ENCODE results near the gene CADM1. TPM values are rescaled to one million over a fixed set of nuclear protein-coding genes. Genes with fewer than 3 reads are reported as not detected.
"Not testable (repeated sequence)": the region's sequence is repeated elsewhere in the genome, so short reads cannot be mapped to it uniquely, and the experiment has no call there.

The CADM1 gene
- total RNA-seq, 1 donor from 2014 or later: 1.7 TPM

- intact Hi-C loops (cut with micrococcal nuclease): no loop called here
- no peaks in the 10 kb centered on the region for H3K9me3 Mint-ChIP-seq
- DNase-seq (ENCODE audit: low spot score): no peak
- H3K27me3 Mint-ChIP-seq (ENCODE audit: low read depth): peaks cover 1% of the 10 kb centered on the region
- H3K4me3 Mint-ChIP-seq (ENCODE audit: low read depth): no peak overlapping the region
- H3K4me1 Mint-ChIP-seq (ENCODE audit: low read depth): no peaks in the 10 kb centered on the region
- H3K36me3 Mint-ChIP-seq (ENCODE audit: low read depth): no peaks in the 10 kb centered on the region
- H3K27ac Mint-ChIP-seq: no peak overlapping the region
Observed at GRCh38 chr11:115481528-115481927, 22.7 kb downstream of the CADM1 start.

GRCh38 chr11:115480611-115481010 lies 23.6 kb downstream of the CADM1 start:
- Mint-ChIP-seq H3K36me3 (ENCODE audit: low read depth) (no peaks in the 10 kb centered on the region), H3K4me1 (ENCODE audit: low read depth) (no peaks in the 10 kb centered on the region), H3K27ac (no peak overlapping the region), H3K9me3 (no peaks in the 10 kb centered on the region), H3K4me3 (ENCODE audit: low read depth) (no peak overlapping the region), H3K27me3 (ENCODE audit: low read depth) (peaks cover 1% of the 10 kb centered on the region)
- DNase-seq (ENCODE audit: low spot score): no peak
- intact Hi-C loops (cut with micrococcal nuclease): no loop called here

- Mint-ChIP-seq H3K27ac (no peak overlapping the region), H3K9me3 (no peaks in the 10 kb centered on the region), H3K27me3 (ENCODE audit: low read depth) (peaks cover 1% of the 10 kb centered on the region), H3K36me3 (ENCODE audit: low read depth) (no peaks in the 10 kb centered on the region), H3K4me3 (ENCODE audit: low read depth) (no peak overlapping the region), H3K4me1 (ENCODE audit: low read depth) (no peaks in the 10 kb centered on the region)
- intact Hi-C loops (cut with micrococcal nuclease): no loop called here
- DNase-seq (ENCODE audit: low spot score): no peak
Observed at GRCh38 chr11:115477410-115477809, 26.8 kb downstream of the CADM1 start.

DNA sequence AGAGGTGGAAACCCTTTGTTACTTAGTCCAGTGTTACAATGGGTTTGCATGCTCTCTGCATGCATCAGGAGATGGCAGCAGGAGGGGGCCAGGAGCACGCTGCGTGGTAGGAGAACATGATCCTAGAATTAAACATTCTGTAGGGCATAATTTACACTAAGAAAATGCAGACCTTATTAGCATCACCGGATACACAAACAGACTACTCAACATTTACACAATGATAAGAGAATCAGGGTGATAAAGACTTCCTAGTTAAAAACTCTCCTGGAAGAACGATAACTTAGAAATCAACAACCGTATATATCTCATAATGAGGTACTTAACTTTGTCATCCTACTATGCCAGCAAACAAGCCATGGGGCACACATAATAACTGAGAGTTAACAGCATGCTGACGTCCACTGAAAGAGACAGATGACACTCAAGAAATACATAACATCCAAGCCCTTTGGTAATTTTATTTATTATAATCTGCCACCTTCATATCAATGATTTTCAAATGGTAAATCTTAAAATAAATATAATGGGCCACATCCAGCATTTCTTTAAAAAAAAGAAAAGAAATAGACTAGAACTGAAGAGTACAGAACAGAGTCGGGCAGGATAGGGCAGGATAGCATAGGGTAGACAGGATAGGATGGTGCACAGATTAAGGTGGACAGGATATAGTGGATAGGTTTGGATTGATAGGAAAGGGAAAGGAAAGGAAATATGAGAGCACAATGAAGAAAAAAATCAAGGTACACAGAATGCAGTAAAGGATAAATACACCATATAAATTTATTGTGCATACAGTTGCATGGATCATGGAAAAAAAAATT lies 27.5 kb downstream of the CADM1 start:
- H3K36me3 Mint-ChIP-seq (ENCODE audit: low read depth): no peaks in the 10 kb centered on the region
- peaks cover 1% of the 10 kb centered on the region for H3K27me3 Mint-ChIP-seq (ENCODE audit: low read depth)
- DNase-seq (ENCODE audit: low spot score): no peak
- no peaks in the 10 kb centered on the region for H3K9me3 Mint-ChIP-seq
- H3K27ac Mint-ChIP-seq: no peak overlapping the region
- intact Hi-C loops (cut with micrococcal nuclease): no loop called here
- no peaks in the 10 kb centered on the region for H3K4me1 Mint-ChIP-seq (ENCODE audit: low read depth)
- no peak overlapping the region for H3K4me3 Mint-ChIP-seq (ENCODE audit: low read depth)

- Mint-ChIP-seq H3K27me3 (ENCODE audit: low read depth) (peaks cover 1% of the 10 kb centered on the region), H3K4me1 (ENCODE audit: low read depth) (no peaks in the 10 kb centered on the region), H3K36me3 (ENCODE audit: low read depth) (no peaks in the 10 kb centered on the region), H3K27ac (no peak overlapping the region), H3K4me3 (ENCODE audit: low read depth) (no peak overlapping the region), H3K9me3 (no peaks in the 10 kb centered on the region)
- DNase-seq (ENCODE audit: low spot score): no peak
- intact Hi-C loops (cut with micrococcal nuclease): no loop called here
Observed at GRCh38 chr11:115475564-115475963, 28.7 kb downstream of the CADM1 start.

DNA sequence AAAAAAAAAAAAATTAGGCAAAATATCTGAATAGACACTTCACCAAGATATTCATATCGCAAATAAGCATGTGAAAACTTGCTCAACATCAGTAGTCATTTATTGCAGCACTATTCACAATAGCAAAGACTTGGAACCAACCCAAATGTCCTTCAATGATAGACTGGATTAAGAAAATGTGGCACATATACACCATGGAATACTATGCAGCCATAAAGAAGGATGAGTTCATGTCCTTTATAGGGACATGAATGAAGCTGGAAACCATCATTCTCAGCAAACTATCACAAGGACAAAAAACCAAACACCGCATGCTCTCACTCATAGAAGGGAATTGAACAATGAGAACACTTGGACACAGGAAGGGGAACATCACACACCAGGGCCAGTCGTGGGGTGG lies 29.9 kb downstream of the CADM1 start:
- H3K4me3 Mint-ChIP-seq (ENCODE audit: low read depth); DNase-seq (ENCODE audit: low spot score); intact Hi-C loops (cut with micrococcal nuclease); H3K36me3 Mint-ChIP-seq (ENCODE audit: low read depth); H3K4me1 Mint-ChIP-seq (ENCODE audit: low read depth); H3K27me3 Mint-ChIP-seq (ENCODE audit: low read depth); H3K9me3 Mint-ChIP-seq; H3K27ac Mint-ChIP-seq: not testable (repeated sequence)

GRCh38 chr11:115473167-115473566 lies 31.0 kb downstream of the CADM1 start:
- peaks cover 1% of the 10 kb centered on the region for H3K27me3 Mint-ChIP-seq (ENCODE audit: low read depth)
- H3K4me1 Mint-ChIP-seq (ENCODE audit: low read depth): no peaks in the 10 kb centered on the region
- intact Hi-C loops (cut with micrococcal nuclease): no loop called here
- no peaks in the 10 kb centered on the region for H3K36me3 Mint-ChIP-seq (ENCODE audit: low read depth)
- H3K4me3 Mint-ChIP-seq (ENCODE audit: low read depth): no peak overlapping the region
- DNase-seq (ENCODE audit: low spot score): no peak
- no peak overlapping the region for H3K27ac Mint-ChIP-seq
- no peaks in the 10 kb centered on the region for H3K9me3 Mint-ChIP-seq

DNA sequence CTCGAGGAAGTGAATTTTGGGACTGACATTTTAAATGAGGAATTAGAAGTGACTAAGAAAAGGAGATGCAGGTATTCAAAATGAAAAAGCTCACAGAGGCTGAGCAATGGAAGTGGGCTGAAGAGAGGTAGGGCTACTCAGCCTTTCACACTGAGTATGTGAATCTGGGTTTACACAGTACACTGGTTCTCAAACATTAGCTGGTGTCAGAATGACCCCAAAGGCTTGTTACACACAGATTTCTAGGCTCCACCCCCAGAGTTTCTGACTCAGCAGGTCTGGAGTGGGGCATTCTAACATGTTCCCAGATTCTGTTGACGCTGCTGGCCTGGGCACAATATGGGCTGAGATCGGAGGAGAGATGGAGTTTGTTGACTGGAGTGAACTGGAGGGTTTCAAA lies 32.8 kb downstream of the CADM1 start:
- intact Hi-C loops (cut with micrococcal nuclease): no loop called here
- Mint-ChIP-seq H3K4me1 (ENCODE audit: low read depth) (no peaks in the 10 kb centered on the region), H3K9me3 (no peaks in the 10 kb centered on the region), H3K27ac (no peak overlapping the region), H3K4me3 (ENCODE audit: low read depth) (no peak overlapping the region), H3K36me3 (ENCODE audit: low read depth) (no peaks in the 10 kb centered on the region), H3K27me3 (ENCODE audit: low read depth) (no peaks in the 10 kb centered on the region)
- no peak for DNase-seq (ENCODE audit: low spot score)

DNA sequence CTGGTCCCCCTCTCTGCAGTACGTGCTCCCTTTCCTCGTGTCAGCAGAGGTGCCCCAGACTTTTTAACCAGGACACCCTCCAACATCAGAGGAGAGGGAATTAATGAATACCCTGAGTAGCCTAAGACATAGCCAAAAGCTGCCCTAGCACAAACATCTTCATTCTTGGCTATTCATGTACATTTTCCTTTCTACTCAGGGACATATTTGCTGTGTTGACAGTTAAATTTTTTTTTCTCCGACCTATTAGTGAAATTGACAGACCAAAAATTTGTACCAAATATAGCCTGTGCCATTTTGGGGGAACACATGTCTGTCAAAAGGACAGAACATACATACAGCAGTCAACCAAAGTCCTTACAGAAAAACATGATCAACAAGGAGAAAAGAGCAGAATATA lies 33.3 kb downstream of the CADM1 start:
- H3K27ac Mint-ChIP-seq: no peak overlapping the region
- intact Hi-C loops (cut with micrococcal nuclease): no loop called here
- no peaks in the 10 kb centered on the region for H3K36me3 Mint-ChIP-seq (ENCODE audit: low read depth)
- no peaks in the 10 kb centered on the region for H3K9me3 Mint-ChIP-seq
- no peaks in the 10 kb centered on the region for H3K27me3 Mint-ChIP-seq (ENCODE audit: low read depth)
- no peak overlapping the region for H3K4me3 Mint-ChIP-seq (ENCODE audit: low read depth)
- H3K4me1 Mint-ChIP-seq (ENCODE audit: low read depth): no peaks in the 10 kb centered on the region
- DNase-seq (ENCODE audit: low spot score): no peak

- H3K4me3 Mint-ChIP-seq (ENCODE audit: low read depth): no peak overlapping the region
- H3K9me3 Mint-ChIP-seq: no peaks in the 10 kb centered on the region
- H3K27me3 Mint-ChIP-seq (ENCODE audit: low read depth): no peaks in the 10 kb centered on the region
- DNase-seq (ENCODE audit: low spot score): no peak
- no peak overlapping the region for H3K27ac Mint-ChIP-seq
- H3K4me1 Mint-ChIP-seq (ENCODE audit: low read depth): no peaks in the 10 kb centered on the region
- intact Hi-C loops (cut with micrococcal nuclease): no loop called here
- H3K36me3 Mint-ChIP-seq (ENCODE audit: low read depth): no peaks in the 10 kb centered on the region
Observed at GRCh38 chr11:115469361-115469760, 34.9 kb downstream of the CADM1 start.

DNA sequence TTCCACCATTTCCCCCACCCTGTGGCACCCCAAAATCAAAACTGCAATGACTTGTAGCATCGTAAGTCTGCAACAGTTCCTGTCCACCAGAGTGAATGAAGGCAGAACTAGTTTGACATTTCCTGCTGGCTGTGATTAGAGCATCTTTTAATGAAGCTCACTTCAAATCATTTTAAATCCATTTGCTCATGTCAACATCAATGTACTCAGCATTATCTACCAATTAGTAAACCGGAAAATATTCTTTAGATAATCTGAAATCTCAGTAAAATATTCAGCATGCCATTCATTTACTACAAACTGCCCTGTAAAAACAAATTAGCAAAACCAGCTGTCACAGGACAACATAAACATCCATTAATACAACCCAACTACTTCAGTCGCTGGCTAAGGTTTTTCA lies 38.1 kb downstream of the CADM1 start:
- no peak overlapping the region for H3K27ac Mint-ChIP-seq
- H3K27me3 Mint-ChIP-seq (ENCODE audit: low read depth): no peaks in the 10 kb centered on the region

DNA sequence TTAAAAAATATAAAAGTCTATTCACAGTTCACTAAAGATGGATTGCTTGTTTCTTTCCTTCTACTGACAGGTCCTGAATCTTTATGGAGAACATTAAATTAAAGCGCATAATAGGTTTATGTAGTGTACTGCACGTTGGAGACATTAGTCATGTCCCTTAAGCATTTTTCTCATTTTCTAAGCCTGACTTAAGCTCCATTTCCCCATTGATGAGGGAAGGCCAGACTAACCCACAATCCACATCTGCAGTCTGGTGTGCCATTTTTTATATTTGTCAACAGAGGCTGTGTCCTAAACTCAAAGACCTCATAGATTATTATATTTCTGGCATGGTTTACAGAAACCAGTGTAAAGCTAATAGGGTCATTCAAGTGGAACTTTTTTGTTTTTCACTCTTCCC lies 39.9 kb downstream of the CADM1 start:
- intact Hi-C loops (cut with micrococcal nuclease): no loop called here
- no peak overlapping the region for H3K4me3 Mint-ChIP-seq (ENCODE audit: low read depth)
- H3K36me3 Mint-ChIP-seq (ENCODE audit: low read depth): no peaks in the 10 kb centered on the region
- no peaks in the 10 kb centered on the region for H3K27me3 Mint-ChIP-seq (ENCODE audit: low read depth)
- H3K27ac Mint-ChIP-seq: no peak overlapping the region
- DNase-seq (ENCODE audit: low spot score): no peak
- H3K4me1 Mint-ChIP-seq (ENCODE audit: low read depth): no peaks in the 10 kb centered on the region
- no peaks in the 10 kb centered on the region for H3K9me3 Mint-ChIP-seq

More for the DNA sequence above, 38.1 kb downstream of the CADM1 start:
- H3K4me3 Mint-ChIP-seq (ENCODE audit: low read depth): no peak overlapping the region
- DNase-seq (ENCODE audit: low spot score): no peak
- no peaks in the 10 kb centered on the region for H3K9me3 Mint-ChIP-seq
- intact Hi-C loops (cut with micrococcal nuclease): no loop called here
- no peaks in the 10 kb centered on the region for H3K4me1 Mint-ChIP-seq (ENCODE audit: low read depth)
- H3K36me3 Mint-ChIP-seq (ENCODE audit: low read depth): no peaks in the 10 kb centered on the region

DNA sequence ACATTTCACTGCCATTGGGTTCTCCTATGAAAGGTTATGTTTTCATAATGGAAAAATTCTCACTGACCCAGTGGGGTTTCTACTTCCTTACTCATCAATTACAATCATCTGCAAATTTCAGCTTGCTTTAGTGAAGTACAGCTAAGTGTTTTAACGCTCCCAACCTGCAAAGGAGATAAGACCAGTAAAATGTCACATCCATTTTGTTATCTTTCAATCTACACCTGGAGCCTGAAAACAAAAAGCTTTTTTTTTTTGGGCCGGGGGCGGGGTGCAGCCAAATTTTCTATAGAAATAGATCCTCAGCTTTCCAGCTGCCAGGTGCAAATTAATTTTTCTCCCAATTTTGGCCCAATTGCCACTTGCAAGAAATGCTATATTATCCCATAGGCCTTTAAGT lies 40.6 kb downstream of the CADM1 start:
- Mint-ChIP-seq H3K4me1 (ENCODE audit: low read depth) (no peaks in the 10 kb centered on the region), H3K36me3 (ENCODE audit: low read depth) (no peaks in the 10 kb centered on the region), H3K4me3 (ENCODE audit: low read depth) (no peak overlapping the region), H3K27me3 (ENCODE audit: low read depth) (no peaks in the 10 kb centered on the region), H3K9me3 (no peaks in the 10 kb centered on the region), H3K27ac (no peak overlapping the region)
- no peak for DNase-seq (ENCODE audit: low spot score)
- intact Hi-C loops (cut with micrococcal nuclease): no loop called here

DNA sequence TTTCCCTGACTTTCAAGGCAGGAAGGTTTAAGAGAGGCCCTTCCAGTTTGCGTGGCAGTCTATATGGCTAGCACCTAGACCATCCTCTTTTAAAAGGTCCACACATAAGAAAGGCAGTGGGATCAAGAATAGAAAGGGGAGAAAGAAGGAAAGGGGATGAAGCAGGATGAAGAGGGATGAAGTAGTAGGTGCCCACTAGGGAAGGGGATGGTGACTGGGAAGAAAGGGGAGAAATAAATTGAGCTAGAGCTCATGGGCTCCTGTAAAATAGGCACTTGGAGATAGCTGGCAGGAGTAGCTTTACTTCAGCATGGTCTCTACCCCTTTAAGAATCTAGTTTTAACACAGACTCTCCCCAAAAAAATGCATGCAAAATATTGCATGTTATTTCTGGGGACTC lies 41.5 kb downstream of the CADM1 start:
- Mint-ChIP-seq H3K4me3 (ENCODE audit: low read depth) (no peak overlapping the region), H3K27me3 (ENCODE audit: low read depth) (no peaks in the 10 kb centered on the region), H3K36me3 (ENCODE audit: low read depth) (no peaks in the 10 kb centered on the region), H3K9me3 (no peaks in the 10 kb centered on the region), H3K27ac (no peak overlapping the region), H3K4me1 (ENCODE audit: low read depth) (no peaks in the 10 kb centered on the region)
- intact Hi-C loops (cut with micrococcal nuclease): no loop called here
- DNase-seq (ENCODE audit: low spot score): no peak

All from activated T-helper 2 cell treated with anti-CD3 and anti-CD28 coated beads, Interferon-gamma antibody, Interleukin-2, Interleukin-4, amounts not matched to agents 10 μg/mL and 5 μg/mL and 100 μg/mL, durations not matched to agents 14 hours and 24 hours and 36 hours (primary cell).